ENCODE measurements around the gene FGF14.

The FGF14 gene

GRCh38 chr13:101738336-101738735, 663.5 kb downstream of the FGF14 start:
- TF ChIP-seq CTCF (IDR thresholded peaks at IDR 0.05; ENCODE audit: extremely low read depth, missing control alignments) = no peak
- DNase-seq (ENCODE audit: low spot score) = no peak

- TF ChIP-seq CTCF (IDR thresholded peaks at IDR 0.05; ENCODE audit: extremely low read depth, missing control alignments) = no peak
These were observed 665.3 kb downstream of the FGF14 start for GRCh38 chr13:101736566-101736965.

GRCh38 chr13:101730420-101731000, 671.3 kb downstream of the FGF14 start:
- TF ChIP-seq CTCF (IDR thresholded peaks at IDR 0.05; ENCODE audit: extremely low read depth, missing control alignments) = no peak

More at GRCh38 chr13:101736566-101736965, 665.3 kb downstream of the FGF14 start:
- no peak for DNase-seq (ENCODE audit: low spot score)

GRCh38 chr13:101728615-101729014, 673.2 kb downstream of the FGF14 start:
- no peak for DNase-seq (ENCODE audit: low spot score)

More at GRCh38 chr13:101730420-101731000, 671.3 kb downstream of the FGF14 start:
- DNase-seq (ENCODE audit: low spot score) = no peak

GRCh38 chr13:101728021-101728420, 673.8 kb downstream of the FGF14 start:
- no peak for DNase-seq (ENCODE audit: low spot score)
- TF ChIP-seq CTCF (IDR thresholded peaks at IDR 0.05; ENCODE audit: extremely low read depth, missing control alignments) = no peak

More at GRCh38 chr13:101728615-101729014, 673.2 kb downstream of the FGF14 start:
- no peak for TF ChIP-seq CTCF (IDR thresholded peaks at IDR 0.05; ENCODE audit: extremely low read depth, missing control alignments)

- no peak for DNase-seq (ENCODE audit: low spot score)
- TF ChIP-seq CTCF (IDR thresholded peaks at IDR 0.05; ENCODE audit: extremely low read depth, missing control alignments) = no peak
These were observed 674.7 kb downstream of the FGF14 start for GRCh38 chr13:101727118-101727517.

GRCh38 chr13:101726681-101727080, 675.2 kb downstream of the FGF14 start:
- DNase-seq (ENCODE audit: low spot score) = no peak
- no peak for TF ChIP-seq CTCF (IDR thresholded peaks at IDR 0.05; ENCODE audit: extremely low read depth, missing control alignments)

Data from GM20000 (cell line).